Transverse colon (tissue), 4 donors: ENCODE measurements around the gene TTC23L.

Source experiments
- EP300 ChIP-seq: sonication (generic); formaldehyde crosslinking; IDR thresholded peaks from one replicate; pipeline ENCODE4 v1.6.1; 2017; ENCODE audit warnings: antibody characterized with exemption, low read depth
- POLR2A ChIP-seq: fragments of 450-650 bp; IDR thresholded peaks from one replicate; pipeline ENCODE4 v1.6.1; 2016; ENCODE audit warnings: antibody characterized with exemption, mild to moderate bottlenecking, moderate library complexity
- POLR2AphosphoS5 ChIP-seq, 3 donors: sonication (generic); formaldehyde crosslinking; IDR thresholded peaks; one replicate each; pipeline ENCODE4 v1.6.1; 2016; ENCODE audit warnings: antibody characterized with exemption in 3 of 3
- TF ChIP-seq, protein P1 (sequence below), 5 experiments: fragments of 200-600 bp in 3 of 5; fragments of 450-650 bp in 2 of 5; sonication (generic) in 3 of 5; IDR thresholded peaks; 1 replicate in 2 of 5; 2 replicates in 3 of 5; pipeline ENCODE4 v1.5.1; 2016 to 2017; ENCODE audit warnings: antibody characterized with exemption in 5 of 5, inconsistent platforms in 3 of 5, mild to moderate bottlenecking in 2 of 5, moderate library complexity in 1 of 5

DNA sequence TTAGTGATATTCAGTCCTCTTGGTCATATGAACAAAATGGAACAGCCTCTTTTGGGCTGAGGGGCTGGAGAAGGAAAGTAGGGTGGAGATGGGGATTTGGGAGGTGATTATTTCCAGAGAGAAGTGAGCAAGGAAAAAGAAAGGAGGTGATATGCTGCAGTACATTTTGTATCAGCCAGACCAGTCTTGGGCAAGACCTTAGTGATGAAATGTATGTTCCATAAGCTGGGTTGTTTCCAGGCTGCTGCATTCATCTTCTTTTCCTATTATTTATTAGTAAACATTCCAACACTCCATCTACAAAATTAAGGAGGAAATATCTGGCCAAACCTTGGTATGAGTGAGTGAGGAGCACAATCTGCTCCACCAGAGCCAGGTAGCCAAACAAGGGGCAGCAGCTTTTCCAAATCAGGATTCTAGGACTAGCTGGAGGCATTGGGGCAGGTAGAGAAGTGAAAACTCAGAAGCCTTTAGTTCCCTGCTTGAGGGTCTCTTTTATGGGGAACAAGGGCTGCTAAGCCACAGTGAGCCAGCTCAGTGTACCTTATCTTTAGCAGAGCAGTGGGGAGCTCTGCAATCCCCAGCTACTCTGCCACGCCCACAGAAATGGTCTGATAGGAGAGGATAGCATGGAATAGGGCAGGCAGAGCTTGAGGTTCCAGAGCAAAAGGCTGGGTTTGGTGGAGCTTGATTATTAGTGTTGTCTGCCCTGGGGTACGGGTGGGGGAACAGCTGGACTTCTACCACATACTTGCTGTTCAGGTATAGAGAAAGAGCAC, 56.9 kb downstream of the TTC23L start:
- TF ChIP-seq, protein P1, sequence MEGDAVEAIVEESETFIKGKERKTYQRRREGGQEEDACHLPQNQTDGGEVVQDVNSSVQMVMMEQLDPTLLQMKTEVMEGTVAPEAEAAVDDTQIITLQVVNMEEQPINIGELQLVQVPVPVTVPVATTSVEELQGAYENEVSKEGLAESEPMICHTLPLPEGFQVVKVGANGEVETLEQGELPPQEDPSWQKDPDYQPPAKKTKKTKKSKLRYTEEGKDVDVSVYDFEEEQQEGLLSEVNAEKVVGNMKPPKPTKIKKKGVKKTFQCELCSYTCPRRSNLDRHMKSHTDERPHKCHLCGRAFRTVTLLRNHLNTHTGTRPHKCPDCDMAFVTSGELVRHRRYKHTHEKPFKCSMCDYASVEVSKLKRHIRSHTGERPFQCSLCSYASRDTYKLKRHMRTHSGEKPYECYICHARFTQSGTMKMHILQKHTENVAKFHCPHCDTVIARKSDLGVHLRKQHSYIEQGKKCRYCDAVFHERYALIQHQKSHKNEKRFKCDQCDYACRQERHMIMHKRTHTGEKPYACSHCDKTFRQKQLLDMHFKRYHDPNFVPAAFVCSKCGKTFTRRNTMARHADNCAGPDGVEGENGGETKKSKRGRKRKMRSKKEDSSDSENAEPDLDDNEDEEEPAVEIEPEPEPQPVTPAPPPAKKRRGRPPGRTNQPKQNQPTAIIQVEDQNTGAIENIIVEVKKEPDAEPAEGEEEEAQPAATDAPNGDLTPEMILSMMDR (IDR thresholded peaks at IDR 0.05), result no peak
- TF ChIP-seq EP300, result no peak
- TF ChIP-seq POLR2AphosphoS5 (IDR thresholded peaks at IDR 0.05), result no peak
- TF ChIP-seq POLR2A, result no peak
